ENCODE results near the gene TBC1D1. TPM values are rescaled to one million over a fixed set of nuclear protein-coding genes. Genes with fewer than 3 reads are reported as not detected.
A peak's percentile ranks its signal among the peaks of the same experiment; 100 is the strongest.

The TBC1D1 gene
- total and polyA plus RNA-seq, 2 donors (not counting 1 experiment from before 2014, with no cell fraction given), result 39.7 to 90.0 TPM

- Histone ChIP-seq H3K27ac (ENCODE audit: insufficient read depth, low read length) (no peak overlapping the region), H4K20me1 (ENCODE audit: control insufficient read depth, extremely low read depth, insufficient read depth, low read length) (no peaks in the 10 kb centered on the region), H3K27me3 (ENCODE audit: control insufficient read depth, insufficient read depth, low read length) (no peaks in the 10 kb centered on the region), H3K4me2 (ENCODE audit: extremely low read depth, insufficient read depth, low read length) (no peak overlapping the region), H3K79me2 (ENCODE audit: control insufficient read depth, insufficient read depth, low read length) (peaks cover 3% of the 10 kb centered on the region), H3K4me1 (ENCODE audit: control insufficient read depth, extremely low read depth, insufficient read depth, low read length) (peaks cover 2% of the 10 kb centered on the region), H3K9ac (ENCODE audit: insufficient read depth, low read length) (no peak overlapping the region), H3K4me3 (replicated peaks in 1 of 4; ENCODE audit: control extremely low read depth in 1 of 4, insufficient read depth in 1 of 4, low read depth in 3 of 4, low read length in 4 of 4) (no peak overlapping the region), H3K36me3 (ENCODE audit: control insufficient read depth, insufficient read depth, low read length) (no peaks in the 10 kb centered on the region), H2AFZ (ENCODE audit: low read length) (no peak overlapping the region), H3K9me3 (ENCODE audit: control insufficient read depth, insufficient read depth, low read depth, low read length) (no peaks in the 10 kb centered on the region)
- no peak for TF ChIP-seq CTCF (conservative IDR thresholded peaks at IDR 0.05 in 1 of 2, IDR thresholded peaks at IDR 0.05 in 1 of 2; ENCODE audit: low read depth in 1 of 2, low read length in 2 of 2)
- no peak for TF ChIP-seq EZH2 (IDR thresholded peaks at IDR 0.05; ENCODE audit: low read length, missing control alignments)
- DNase-seq (ENCODE audit: low read depth in 2 of 2), result no peak
These were observed 116.8 kb downstream of the TBC1D1 start for GRCh38 chr4:38007645-38008044.

- no peak overlapping the region for H3K4me3 ChIP-seq (replicated peaks in 1 of 4; ENCODE audit: control extremely low read depth in 1 of 4, insufficient read depth in 1 of 4, low read depth in 3 of 4, low read length in 4 of 4)
- no peaks in the 10 kb centered on the region for H3K27me3 ChIP-seq (ENCODE audit: control insufficient read depth, insufficient read depth, low read length)
- H3K79me2 ChIP-seq (ENCODE audit: control insufficient read depth, insufficient read depth, low read length), result peaks cover 3% of the 10 kb centered on the region
- DNase-seq (ENCODE audit: low read depth in 2 of 2), result no peak
- TF ChIP-seq CTCF (conservative IDR thresholded peaks at IDR 0.05 in 1 of 2, IDR thresholded peaks at IDR 0.05 in 1 of 2; ENCODE audit: low read depth in 1 of 2, low read length in 2 of 2) (no peak), EZH2 (IDR thresholded peaks at IDR 0.05; ENCODE audit: low read length, missing control alignments) (no peak)
- H3K9ac ChIP-seq (ENCODE audit: insufficient read depth, low read length), result no peak overlapping the region
- no peak overlapping the region for H2AFZ ChIP-seq (ENCODE audit: low read length)
- peaks cover 2% of the 10 kb centered on the region for H3K4me1 ChIP-seq (ENCODE audit: control insufficient read depth, extremely low read depth, insufficient read depth, low read length)
- H3K27ac ChIP-seq (ENCODE audit: insufficient read depth, low read length), result no peak overlapping the region
- H3K4me2 ChIP-seq (ENCODE audit: extremely low read depth, insufficient read depth, low read length), result no peak overlapping the region
- H4K20me1 ChIP-seq (ENCODE audit: control insufficient read depth, extremely low read depth, insufficient read depth, low read length), result no peaks in the 10 kb centered on the region
- no peaks in the 10 kb centered on the region for H3K36me3 ChIP-seq (ENCODE audit: control insufficient read depth, insufficient read depth, low read length)
- H3K9me3 ChIP-seq (ENCODE audit: control insufficient read depth, insufficient read depth, low read depth, low read length), result no peaks in the 10 kb centered on the region
These were observed 117.7 kb downstream of the TBC1D1 start for GRCh38 chr4:38008571-38009021.

GRCh38 chr4:38009421-38009820 lies 118.5 kb downstream of the TBC1D1 start:
- Histone ChIP-seq H3K36me3 (ENCODE audit: control insufficient read depth, insufficient read depth, low read length) (no peaks in the 10 kb centered on the region), H3K79me2 (ENCODE audit: control insufficient read depth, insufficient read depth, low read length) (peaks cover 3% of the 10 kb centered on the region), H3K4me1 (ENCODE audit: control insufficient read depth, extremely low read depth, insufficient read depth, low read length) (peaks cover 2% of the 10 kb centered on the region), H3K4me2 (ENCODE audit: extremely low read depth, insufficient read depth, low read length) (peak overlapping the region; percentile 36), H3K9me3 (ENCODE audit: control insufficient read depth, insufficient read depth, low read depth, low read length) (no peaks in the 10 kb centered on the region), H3K4me3 (replicated peaks in 1 of 4; ENCODE audit: control extremely low read depth in 1 of 4, insufficient read depth in 1 of 4, low read depth in 3 of 4, low read length in 4 of 4) (no peak overlapping the region), H3K27me3 (ENCODE audit: control insufficient read depth, insufficient read depth, low read length) (no peaks in the 10 kb centered on the region), H4K20me1 (ENCODE audit: control insufficient read depth, extremely low read depth, insufficient read depth, low read length) (no peaks in the 10 kb centered on the region), H2AFZ (ENCODE audit: low read length) (no peak overlapping the region), H3K9ac (ENCODE audit: insufficient read depth, low read length) (no peak overlapping the region), H3K27ac (ENCODE audit: insufficient read depth, low read length) (no peak overlapping the region)
- TF ChIP-seq EZH2 (IDR thresholded peaks at IDR 0.05; ENCODE audit: low read length, missing control alignments) (no peak), CTCF (conservative IDR thresholded peaks at IDR 0.05 in 1 of 2, IDR thresholded peaks at IDR 0.05 in 1 of 2; ENCODE audit: low read depth in 1 of 2, low read length in 2 of 2) (no peak)
- DNase-seq (ENCODE audit: low read depth in 2 of 2), result no peak
